Measurements from ENCODE around the gene NAALADL2.
"Not testable (repeated sequence)": the region's sequence is repeated elsewhere in the genome, so short reads cannot be mapped to it uniquely, and the experiment has no call there.

Gene NAALADL2

GRCh38 chr3:175381685-175382084, 522.6 kb downstream of the NAALADL2 start:
- DNase-seq (ENCODE audit: low read depth) = no peak

- DNase-seq (ENCODE audit: low read depth) = no peak
Observed at GRCh38 chr3:175383371-175383770, 524.2 kb downstream of the NAALADL2 start.

GRCh38 chr3:175383813-175384212, 524.7 kb downstream of the NAALADL2 start:
- DNase-seq (ENCODE audit: low read depth) = no peak

- no peak for DNase-seq (ENCODE audit: low read depth)
Observed at GRCh38 chr3:175384569-175384968, 525.4 kb downstream of the NAALADL2 start.

- DNase-seq (ENCODE audit: low read depth) = no peak
Observed at GRCh38 chr3:175386630-175387029, 527.5 kb downstream of the NAALADL2 start.

- no peak for DNase-seq (ENCODE audit: low read depth)
Observed at GRCh38 chr3:175389560-175389959, 530.4 kb downstream of the NAALADL2 start.

- no peak for DNase-seq (ENCODE audit: low read depth)
Observed at GRCh38 chr3:175391601-175392000, 532.5 kb downstream of the NAALADL2 start.

- no peak for DNase-seq (ENCODE audit: low read depth)
Observed at GRCh38 chr3:175392653-175393052, 533.5 kb downstream of the NAALADL2 start.

- DNase-seq (ENCODE audit: low read depth) = no peak
Observed at GRCh38 chr3:175397372-175397771, 538.2 kb downstream of the NAALADL2 start.

- DNase-seq (ENCODE audit: low read depth) = no peak
Observed at GRCh38 chr3:175398676-175399075, 539.5 kb downstream of the NAALADL2 start.

- DNase-seq (ENCODE audit: low read depth) = no peak
Observed at GRCh38 chr3:175399156-175399840, 540.2 kb downstream of the NAALADL2 start.

- no peak for DNase-seq (ENCODE audit: low read depth)
Observed at GRCh38 chr3:175404027-175404426, 544.9 kb downstream of the NAALADL2 start.

GRCh38 chr3:175404621-175405020, 545.5 kb downstream of the NAALADL2 start:
- DNase-seq (ENCODE audit: low read depth) = no peak

GRCh38 chr3:175410251-175410650, 551.1 kb downstream of the NAALADL2 start:
- no peak for DNase-seq (ENCODE audit: low read depth)

- DNase-seq (ENCODE audit: low read depth) = no peak
Observed at GRCh38 chr3:175411405-175411804, 552.3 kb downstream of the NAALADL2 start.

GRCh38 chr3:175411946-175412345, 552.8 kb downstream of the NAALADL2 start:
- no peak for DNase-seq (ENCODE audit: low read depth)

- no peak for DNase-seq (ENCODE audit: low read depth)
Observed at GRCh38 chr3:175413926-175414325, 554.8 kb downstream of the NAALADL2 start.

- no peak for DNase-seq (ENCODE audit: low read depth)
Observed at GRCh38 chr3:175416600-175416999, 557.5 kb downstream of the NAALADL2 start.

- no peak for DNase-seq (ENCODE audit: low read depth)
Observed at GRCh38 chr3:175417426-175417825, 558.3 kb downstream of the NAALADL2 start.

GRCh38 chr3:175421902-175422301, 562.8 kb downstream of the NAALADL2 start:
- no peak for DNase-seq (ENCODE audit: low read depth)

- DNase-seq (ENCODE audit: low read depth) = no peak
Observed at GRCh38 chr3:175422744-175423143, 563.6 kb downstream of the NAALADL2 start.

- not testable (repeated sequence) for DNase-seq (ENCODE audit: low read depth)
Observed at GRCh38 chr3:175423848-175424247, 564.7 kb downstream of the NAALADL2 start.

- no peak for DNase-seq (ENCODE audit: low read depth)
Observed at GRCh38 chr3:175426805-175427204, 567.7 kb downstream of the NAALADL2 start.

GRCh38 chr3:175428466-175428865, 569.3 kb downstream of the NAALADL2 start:
- no peak for DNase-seq (ENCODE audit: low read depth)

All from activated T-helper 9 cell treated with anti-CD3 and anti-CD28 coated beads, Interleukin-2, amount 50 U/mL, for 16 hours (primary cell).